NCI-H2171 (cell line): ENCODE results near the gene ZNF837.
"Not testable (repeated sequence)": the region's sequence is repeated elsewhere in the genome, so short reads cannot be mapped to it uniquely, and the experiment has no call there.

Source experiments
- DNase-seq: peaks from one replicate; lab custom pipeline; 2025; lab: John Stamatoyannopoulos, UW

Gene ZNF837

DNA sequence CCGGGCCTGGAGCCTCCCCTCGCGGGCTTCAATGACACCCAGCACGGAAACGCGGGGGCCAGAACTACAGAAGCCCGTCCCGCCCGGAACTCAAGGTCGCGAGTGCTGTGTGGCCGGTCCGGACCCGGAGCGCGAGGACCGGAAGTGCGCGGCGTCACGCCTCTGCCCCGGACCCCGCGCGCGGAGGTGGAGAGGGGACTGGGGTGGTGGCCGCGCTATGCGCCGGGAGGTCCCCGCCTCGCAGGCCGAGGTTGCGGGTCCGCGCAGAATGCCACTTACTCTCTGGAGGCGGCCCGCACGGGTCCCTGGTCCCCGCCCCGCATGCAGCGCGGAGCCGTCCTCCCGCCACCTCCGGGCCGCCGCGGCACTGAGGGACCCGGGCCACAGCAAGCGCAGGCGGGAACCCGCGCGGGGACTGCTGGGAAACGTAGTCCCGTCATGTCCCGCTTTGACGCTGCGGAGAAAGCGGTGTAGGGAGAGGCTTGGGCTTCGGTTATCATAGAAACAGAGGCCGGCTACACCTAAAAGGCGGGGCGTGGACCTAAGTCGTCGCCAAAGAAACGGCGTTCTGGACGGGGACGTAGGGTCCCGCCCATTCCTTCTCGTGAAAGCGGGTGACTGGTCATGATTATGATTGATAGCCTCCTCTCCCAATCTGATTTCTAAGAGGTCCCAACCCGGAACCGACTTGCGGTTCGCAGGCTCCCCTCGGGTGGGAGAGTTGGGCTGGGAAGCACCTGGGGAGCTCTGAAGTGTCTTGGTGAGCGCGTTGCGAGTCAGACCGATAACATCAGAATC, at the start of gene ZNF837:
Gene ZNF837 (minus strand): TSS at position 369 of the 798 bp plus-strand sequence. CDS start 11,698 bp downstream, outside the sequence.
- DNase-seq, result peak; percentile 100

DNA sequence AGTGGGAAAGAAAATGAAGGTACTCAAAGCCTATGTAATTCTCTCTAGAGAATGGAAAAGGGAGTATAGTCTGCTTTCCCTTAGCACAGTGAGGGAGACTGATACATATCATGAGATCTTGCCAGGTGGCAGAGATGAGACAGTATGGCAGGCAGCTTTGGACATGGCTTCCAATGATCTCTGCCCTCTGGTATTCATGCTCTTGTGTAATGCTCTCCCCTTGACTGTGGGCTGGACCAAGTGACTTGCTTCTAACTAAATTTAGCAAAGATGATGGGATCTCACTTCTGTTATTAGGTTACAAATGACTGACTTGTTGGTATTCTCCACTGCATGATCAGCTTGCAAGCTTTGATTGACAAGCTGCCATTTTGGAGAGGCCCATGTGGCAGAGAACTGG, 48.9 kb upstream of the ZNF837 start:
- no peak for DNase-seq

- DNase-seq, result no peak
These were observed 47.8 kb upstream of the ZNF837 start for GRCh38 chr19:58428617-58429016.

GRCh38 chr19:58417071-58417470, 36.2 kb upstream of the ZNF837 start:
- no peak for DNase-seq

GRCh38 chr19:58416604-58417003, 35.8 kb upstream of the ZNF837 start:
- DNase-seq, result no peak

GRCh38 chr19:58409010-58409790, 28.4 kb upstream of the ZNF837 start:
- DNase-seq, result peak; percentile 34

- DNase-seq, result peak; percentile 96
These were observed 27.6 kb upstream of the ZNF837 start, which contains the start of gene ZNF584 for GRCh38 chr19:58408152-58409009. Gene ZNF584, plus strand, starts transcription at chr19:58408649. Its CDS starts 499 bp downstream, at chr19:58409148.

- DNase-seq, result no peak
These were observed 26.9 kb upstream of the ZNF837 start for GRCh38 chr19:58407658-58408151.

DNA sequence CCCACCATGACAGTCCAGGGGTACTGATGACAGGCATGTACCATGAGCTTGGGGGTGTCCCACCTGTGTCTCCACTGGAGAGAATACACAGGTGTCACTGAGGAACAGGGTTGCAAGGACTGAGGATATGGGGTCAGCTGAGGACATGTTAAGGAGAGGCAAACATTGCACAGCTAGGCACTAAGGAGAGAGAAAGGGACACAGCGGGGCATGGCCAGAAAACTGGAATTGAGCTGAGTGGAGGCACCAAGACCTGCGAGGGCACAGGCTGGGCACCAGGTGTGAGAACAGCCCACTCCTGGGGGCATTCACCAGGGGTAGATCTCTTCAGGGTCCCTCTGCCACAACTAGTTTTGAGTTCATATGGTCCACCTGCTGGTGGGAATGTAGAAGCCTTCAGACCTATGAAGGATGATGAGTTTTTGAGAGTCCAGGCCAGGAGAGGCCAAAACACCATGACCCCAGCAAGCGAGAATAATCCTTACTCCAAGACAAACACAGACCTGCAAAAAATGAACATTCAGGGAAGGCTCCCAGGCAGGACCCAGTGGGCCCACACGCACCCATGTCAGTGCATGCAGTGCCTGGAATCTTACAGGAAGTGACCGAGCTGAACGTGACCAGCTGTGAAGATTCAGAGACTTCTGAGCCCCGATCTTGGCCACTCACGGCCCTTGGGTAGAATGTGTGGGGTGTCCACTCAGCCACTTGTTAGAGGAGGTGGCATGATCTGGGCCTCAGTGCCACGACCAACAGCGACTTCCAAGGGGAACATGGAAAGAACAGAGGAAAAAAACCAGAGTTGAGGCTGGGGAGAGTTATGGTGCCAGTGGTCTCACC, 26.2 kb upstream of the ZNF837 start:
- DNase-seq, result no peak

DNA sequence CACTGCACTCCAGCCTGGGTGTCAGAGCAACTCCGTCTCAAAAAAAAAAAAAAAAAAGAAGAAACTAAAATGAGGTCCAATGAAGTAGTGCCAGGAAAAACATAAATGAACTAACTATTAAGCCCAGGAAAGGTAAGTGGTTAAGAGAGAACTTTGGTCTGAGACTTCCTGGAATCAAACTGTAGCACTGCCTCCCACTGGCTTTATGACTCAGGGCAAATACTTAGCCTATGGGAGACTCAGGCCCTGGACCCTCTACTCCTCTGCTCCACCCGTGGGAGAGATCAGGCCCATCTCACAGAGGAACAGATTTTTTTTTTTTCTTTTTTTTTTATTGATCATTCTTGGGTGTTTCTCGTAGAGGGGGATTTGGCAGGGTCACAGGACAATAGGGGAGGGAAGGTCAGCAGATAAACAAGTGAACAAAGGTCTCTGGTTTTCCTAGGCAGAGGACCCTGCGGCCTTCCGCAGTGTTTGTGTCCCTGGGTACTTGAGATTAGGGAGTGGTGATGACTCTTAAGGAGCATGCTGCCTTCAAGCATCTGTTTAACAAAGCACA, 23.2 kb upstream of the ZNF837 start:
- DNase-seq, result not testable (repeated sequence)

GRCh38 chr19:58401840-58402421, 21.1 kb upstream of the ZNF837 start:
- no peak for DNase-seq

GRCh38 chr19:58400916-58401839, 20.3 kb upstream of the ZNF837 start:
- DNase-seq, result peak; percentile 98

GRCh38 chr19:58400316-58400915, 19.6 kb upstream of the ZNF837 start:
- DNase-seq, result no peak

GRCh38 chr19:58399903-58400302, 19.1 kb upstream of the ZNF837 start:
- no peak for DNase-seq

- DNase-seq, result no peak
These were observed 17.7 kb upstream of the ZNF837 start for GRCh38 chr19:58398545-58398944.

DNA sequence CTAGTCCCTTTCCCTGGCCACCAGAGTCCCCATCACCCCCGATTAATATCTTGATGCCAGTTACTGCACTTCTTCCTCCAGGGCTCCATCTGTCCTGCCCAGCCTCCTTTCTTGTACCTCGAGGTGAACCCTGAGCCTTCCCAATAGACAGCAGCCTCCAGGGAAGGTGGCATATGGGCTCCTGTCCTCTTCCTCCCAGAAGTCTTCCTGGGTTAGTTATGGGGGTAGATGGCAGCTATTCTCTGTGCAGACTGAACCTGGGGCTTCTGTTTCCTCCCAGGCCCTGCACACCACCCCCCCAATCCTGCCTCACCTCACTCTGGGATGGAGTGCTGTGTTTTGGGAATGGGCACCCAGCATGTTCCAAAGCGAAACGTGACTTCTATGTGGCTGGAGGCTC, 17.3 kb upstream of the ZNF837 start:
- DNase-seq, result no peak

- no peak for DNase-seq
These were observed 16.8 kb upstream of the ZNF837 start for GRCh38 chr19:58397533-58398037.

- DNase-seq, result no peak
These were observed 16.1 kb upstream of the ZNF837 start for GRCh38 chr19:58396691-58397532.
